Endothelial cell of umbilical vein (primary cell): Measurements from ENCODE around the gene TNS4. TPM values are rescaled to one million over a fixed set of nuclear protein-coding genes. Genes with fewer than 3 reads are reported as not detected.

Experiments
- BruUV-seq: library from RNA; stranded (reverse); fragments of 400-500 nt; replicated peaks from 2 replicates; lab custom pipeline; 2021; lab: Mats Ljungman, UMichigan
- CTCF ChIA-PET: fragments of 300-600, 350-600 bp; sonication (Branson Sonifier 250); formaldehyde crosslinking; loops from one replicate; lab custom pipeline; 2021; ENCODE audit warnings: antibody characterized with exemption, inconsistent platforms; lab: Charles Lee
- POLR2A ChIA-PET: fragments of 300-600, 350-600 bp; sonication (Branson Sonifier 250); formaldehyde crosslinking; loops from one replicate; lab custom pipeline; 2021; ENCODE audit warnings: antibody characterized with exemption, inconsistent platforms; lab: Charles Lee
- DNase-seq: peaks from one replicate; pipeline ENCODE4 v3.0.0-alpha.2; 2011; ENCODE audit warnings: low read depth, low spot score
- FAIRE-seq: peaks from 2 replicates; lab custom pipeline; 2011; peaks lifted over from hg19 to GRCh38; lab: Jason Lieb, UNC
- H2AFZ ChIP-seq: 2 replicates; pipeline ENCODE4 v1.6.0; 2012; ENCODE audit warnings: low read depth, low read length, control low read depth, inconsistent platforms
- H3K27ac ChIP-seq: 2 replicates; pipeline ENCODE4 v1.5.1; 2011; ENCODE audit warnings: low read depth, mild to moderate bottlenecking, control low read depth, low read length, moderate library complexity; ENCODE audit not compliant: insufficient read depth
- H3K27me3 ChIP-seq, 2 experiments: 2 replicates each; pipeline versions ENCODE4 v1.6.0 to v1.6.1; 2011; ENCODE audit warnings: low read length in 2 of 2, mixed read lengths in 1 of 2; ENCODE audit not compliant: control insufficient read depth in 2 of 2, insufficient read depth in 2 of 2
- H3K36me3 ChIP-seq, 2 experiments: 2 replicates in 1 of 2; 3 replicates in 1 of 2; pipeline ENCODE4 v1.5.1; 2011; ENCODE audit warnings: low read length in 2 of 2, mild to moderate bottlenecking in 1 of 2, moderate library complexity in 1 of 2; ENCODE audit not compliant: control insufficient read depth in 2 of 2, insufficient read depth in 2 of 2; ENCODE audit errors: extremely low read depth in 1 of 2
- H3K4me1 ChIP-seq: 3 replicates; pipeline ENCODE4 v1.5.1; 2011; ENCODE audit warnings: mild to moderate bottlenecking, low read length; ENCODE audit not compliant: control insufficient read depth, insufficient read depth; ENCODE audit errors: extremely low read depth
- H3K4me2 ChIP-seq: 2 replicates; pipeline ENCODE4 v1.6.1; 2011; ENCODE audit warnings: low read length, control low read depth, mixed read lengths; ENCODE audit not compliant: insufficient read depth
- H3K4me3 ChIP-seq, 3 experiments: fragments of 200-600 bp in 1 of 3; sonication (generic), shearing (Covaris generic) in 1 of 3; replicated peaks in 1 of 3; 2 replicates each; pipeline ENCODE4 v1.5.1; 2011 to 2016; ENCODE audit warnings: control low read depth in 3 of 3, low read length in 3 of 3, mild to moderate bottlenecking in 2 of 3, inconsistent platforms in 1 of 3, low read depth in 1 of 3, moderate library complexity in 1 of 3; ENCODE audit not compliant: insufficient read depth in 1 of 3
- H3K79me2 ChIP-seq: 2 replicates; pipeline ENCODE4 v1.6.0; 2012; ENCODE audit warnings: low read length, inconsistent platforms; ENCODE audit not compliant: control insufficient read depth, insufficient read depth
- H3K9ac ChIP-seq: replicated peaks from 2 replicates; pipeline ENCODE3; 2011; ENCODE audit warnings: low read length, control low read depth; ENCODE audit not compliant: insufficient read depth; ENCODE audit errors: extremely low read depth
- H3K9me1 ChIP-seq: replicated peaks from 3 replicates; pipeline ENCODE4 v1.6.0; 2011; ENCODE audit warnings: mild to moderate bottlenecking, low read length; ENCODE audit not compliant: control insufficient read depth, insufficient read depth; ENCODE audit errors: extremely low read depth
- H3K9me3 ChIP-seq: replicated peaks from 2 replicates; pipeline ENCODE4 v1.5.1; 2012; ENCODE audit warnings: low read length, inconsistent platforms; ENCODE audit not compliant: control insufficient read depth, insufficient read depth
- H4K20me1 ChIP-seq: replicated peaks from 2 replicates; pipeline ENCODE3; 2011; ENCODE audit warnings: mild to moderate bottlenecking, low read length; ENCODE audit not compliant: control insufficient read depth, insufficient read depth; ENCODE audit errors: extremely low read depth
- EZH2 ChIP-seq: IDR thresholded peaks from 2 replicates; pipeline ENCODE4 v1.6.1; 2012; ENCODE audit warnings: borderline replicate concordance, low read depth, mild to moderate bottlenecking, moderate library complexity, low read length, inconsistent platforms; ENCODE audit not compliant: severe bottlenecking
- FOS ChIP-seq: IDR thresholded peaks from 2 replicates; pipeline ENCODE4 v1.6.1; 2011; ENCODE audit warnings: mild to moderate bottlenecking, low read length, moderate library complexity, borderline replicate concordance; ENCODE audit not compliant: insufficient read depth
- GATA2 ChIP-seq: IDR thresholded peaks from 2 replicates; pipeline ENCODE4 v1.7.0; 2011; ENCODE audit warnings: low read depth, mild to moderate bottlenecking, moderate library complexity, mixed read lengths, low read length; ENCODE audit not compliant: insufficient read length, insufficient read depth
- JUN ChIP-seq: IDR thresholded peaks from 2 replicates; pipeline ENCODE4 v1.6.1; 2011; ENCODE audit warnings: borderline replicate concordance, low read depth; ENCODE audit not compliant: insufficient read length, insufficient read depth
- MYC ChIP-seq: IDR thresholded peaks from one replicate; pipeline ENCODE4 v1.6.1; 2011; ENCODE audit warnings: mild to moderate bottlenecking, low read depth, low read length
- POLR2A ChIP-seq: IDR thresholded peaks from 2 replicates; pipeline ENCODE4 v1.6.1; 2012; ENCODE audit warnings: low read depth, mild to moderate bottlenecking, control low read depth, low read length
- POLR2AphosphoS5 ChIP-seq: IDR thresholded peaks from 2 replicates; pipeline ENCODE4 v1.6.1; 2012; ENCODE audit warnings: low read depth, mild to moderate bottlenecking, control low read depth, low read length, moderate library complexity; ENCODE audit not compliant: insufficient read depth
- dilution Hi-C: fragments of 300-500 bp; cut with MboI; formaldehyde crosslinking; loops from one replicate; pipeline ENCODE4 v1.15.0; 2019; ENCODE audit warnings: low sequenced_read_pairs; ENCODE audit not compliant: extremely low pct_ligation_motif_present
- intact Hi-C: fragments of 100-400 bp; cut with micrococcal nuclease; formaldehyde crosslinking; loops from one replicate; pipeline ENCODE4 v1.10.0; 2022
- polyA plus RNA-seq, 4 experiments: library from polyadenylated mRNA; depleted of rRNA in 3 of 4; stranded (reverse) in 3 of 4; unstranded in 1 of 4; fragments of >200 nt; gene quantifications; 2 replicates each; pipeline versions ENCODE4 v1.2.1 to v1.2.3, GENCODE V29; 2011 to 2012; ENCODE audit warnings: missing spikeins in 1 of 4
- total RNA-seq: library from RNA; stranded (reverse); gene quantifications from 2 replicates; pipeline ENCODE4 v1.2.3, GENCODE V29; 2021
- TF ChIP-seq, protein P1 (sequence below), 2 donors: IDR thresholded peaks; 1 replicate in 1 of 2; 2 replicates in 1 of 2; pipeline ENCODE4 v1.5.1; 2011; ENCODE audit warnings: low read length in 2 of 2, mild to moderate bottlenecking in 2 of 2, moderate library complexity in 2 of 2, control low read depth in 1 of 2, inconsistent platforms in 1 of 2, low read depth in 1 of 2; ENCODE audit not compliant: insufficient read depth in 1 of 2; ENCODE audit errors: extremely low read depth in 1 of 2
- TF ChIP-seq, protein P2 (sequence below): IDR thresholded peaks from 2 replicates; pipeline ENCODE4 v1.6.1; 2011; ENCODE audit not compliant: insufficient read depth, insufficient read length

Gene TNS4
- total and polyA plus RNA-seq, 2 donors (not counting 3 experiments of a cell fraction or from before 2014, with no cell fraction given) = not detected

DNA sequence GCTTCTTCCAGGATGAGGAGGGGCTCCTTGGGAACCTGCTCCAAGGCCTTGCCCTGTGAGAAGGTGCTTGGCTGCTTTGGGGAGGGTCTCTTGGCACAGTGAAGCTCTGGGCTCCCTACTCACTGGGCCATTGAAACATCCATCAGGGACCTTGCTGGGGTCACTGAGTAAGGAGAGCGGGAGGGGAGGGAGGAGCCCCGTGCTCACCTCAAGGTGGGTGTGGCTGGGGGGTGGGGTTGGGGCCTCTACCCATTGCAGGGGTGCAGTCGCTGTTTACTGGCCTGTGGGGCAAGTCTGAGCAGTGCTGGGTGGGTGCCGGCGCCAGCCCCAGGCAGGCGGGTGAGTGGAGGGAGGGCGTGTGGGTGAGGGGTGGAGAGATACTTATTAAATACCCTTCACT, 9.9 kb downstream of the TNS4 start:
- DNase-seq = no peak
- Histone ChIP-seq H2AFZ (no peak overlapping the region), H4K20me1 (no peaks in the 10 kb centered on the region), H3K27ac (no peak overlapping the region), H3K36me3 (no peaks in the 10 kb centered on the region), H3K4me3 (no peak overlapping the region), H3K9me3 (no peaks in the 10 kb centered on the region), H3K9me1 (no peaks in the 10 kb centered on the region), H3K79me2 (no peaks in the 10 kb centered on the region), H3K27me3 (peaks cover 0 to 2% of the 10 kb centered on the region in 2 experiments), H3K4me2 (no peak overlapping the region), H3K4me1 (no peaks in the 10 kb centered on the region), H3K9ac (no peak overlapping the region)
- no TSS peak for BruUV-seq
- ChIA-PET POLR2A (interaction anchor here (0.6 kb wide), 1 partner anchor 48 kb away, joined by 16 read pairs; no protein-coding TSS in a partner anchor), CTCF (interaction anchor here (2.2 to 2.4 kb wide), 2 partner anchors 15 to 41 kb away, joined by 11 to 26 read pairs; no protein-coding TSS in a partner anchor)
- TF ChIP-seq, protein P1, sequence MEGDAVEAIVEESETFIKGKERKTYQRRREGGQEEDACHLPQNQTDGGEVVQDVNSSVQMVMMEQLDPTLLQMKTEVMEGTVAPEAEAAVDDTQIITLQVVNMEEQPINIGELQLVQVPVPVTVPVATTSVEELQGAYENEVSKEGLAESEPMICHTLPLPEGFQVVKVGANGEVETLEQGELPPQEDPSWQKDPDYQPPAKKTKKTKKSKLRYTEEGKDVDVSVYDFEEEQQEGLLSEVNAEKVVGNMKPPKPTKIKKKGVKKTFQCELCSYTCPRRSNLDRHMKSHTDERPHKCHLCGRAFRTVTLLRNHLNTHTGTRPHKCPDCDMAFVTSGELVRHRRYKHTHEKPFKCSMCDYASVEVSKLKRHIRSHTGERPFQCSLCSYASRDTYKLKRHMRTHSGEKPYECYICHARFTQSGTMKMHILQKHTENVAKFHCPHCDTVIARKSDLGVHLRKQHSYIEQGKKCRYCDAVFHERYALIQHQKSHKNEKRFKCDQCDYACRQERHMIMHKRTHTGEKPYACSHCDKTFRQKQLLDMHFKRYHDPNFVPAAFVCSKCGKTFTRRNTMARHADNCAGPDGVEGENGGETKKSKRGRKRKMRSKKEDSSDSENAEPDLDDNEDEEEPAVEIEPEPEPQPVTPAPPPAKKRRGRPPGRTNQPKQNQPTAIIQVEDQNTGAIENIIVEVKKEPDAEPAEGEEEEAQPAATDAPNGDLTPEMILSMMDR (IDR thresholded peaks at IDR 0.05; ENCODE audit: extremely low read depth in 1 of 2, insufficient read depth in 1 of 2, low read depth in 1 of 2, low read length in 2 of 2) = no peak
- TF ChIP-seq POLR2A (no peak), JUN (no peak), EZH2 (no peak), FOS (no peak), POLR2AphosphoS5 (no peak), MYC (no peak), GATA2 (no peak)
- TF ChIP-seq, protein P2, sequence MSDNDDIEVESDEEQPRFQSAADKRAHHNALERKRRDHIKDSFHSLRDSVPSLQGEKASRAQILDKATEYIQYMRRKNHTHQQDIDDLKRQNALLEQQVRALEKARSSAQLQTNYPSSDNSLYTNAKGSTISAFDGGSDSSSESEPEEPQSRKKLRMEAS = no peak
- dilution Hi-C loops (no loop called here), intact Hi-C loops (no loop called here)
- no peak for FAIRE-seq
